Measurements from ENCODE around the gene RAB6B. TPM values are rescaled to one million over a fixed set of nuclear protein-coding genes. Genes with fewer than 3 reads are reported as not detected.

The RAB6B gene
- total and polyA plus RNA-seq, 2 of the 8 experiments (the other 6 are each of a cell fraction or from before 2014, with no cell fraction given): 7.9 to 15.6 TPM

DNA sequence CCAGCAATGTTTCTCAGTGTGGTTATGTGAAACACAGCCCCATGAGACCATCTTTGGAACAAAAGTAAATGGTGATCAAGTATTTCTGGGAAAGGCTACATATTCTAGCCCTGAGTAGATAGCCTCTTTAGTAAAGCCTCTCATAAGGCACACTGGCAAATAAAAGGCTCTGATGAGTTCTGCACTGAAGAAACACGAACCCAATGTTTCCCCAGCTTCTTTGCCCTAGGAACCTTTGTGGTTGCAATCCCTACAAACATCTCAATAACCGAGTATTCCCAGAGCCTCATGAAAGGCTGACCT lies 41.8 kb downstream of the RAB6B start (continued):
- TF ChIP-seq, protein P1, sequence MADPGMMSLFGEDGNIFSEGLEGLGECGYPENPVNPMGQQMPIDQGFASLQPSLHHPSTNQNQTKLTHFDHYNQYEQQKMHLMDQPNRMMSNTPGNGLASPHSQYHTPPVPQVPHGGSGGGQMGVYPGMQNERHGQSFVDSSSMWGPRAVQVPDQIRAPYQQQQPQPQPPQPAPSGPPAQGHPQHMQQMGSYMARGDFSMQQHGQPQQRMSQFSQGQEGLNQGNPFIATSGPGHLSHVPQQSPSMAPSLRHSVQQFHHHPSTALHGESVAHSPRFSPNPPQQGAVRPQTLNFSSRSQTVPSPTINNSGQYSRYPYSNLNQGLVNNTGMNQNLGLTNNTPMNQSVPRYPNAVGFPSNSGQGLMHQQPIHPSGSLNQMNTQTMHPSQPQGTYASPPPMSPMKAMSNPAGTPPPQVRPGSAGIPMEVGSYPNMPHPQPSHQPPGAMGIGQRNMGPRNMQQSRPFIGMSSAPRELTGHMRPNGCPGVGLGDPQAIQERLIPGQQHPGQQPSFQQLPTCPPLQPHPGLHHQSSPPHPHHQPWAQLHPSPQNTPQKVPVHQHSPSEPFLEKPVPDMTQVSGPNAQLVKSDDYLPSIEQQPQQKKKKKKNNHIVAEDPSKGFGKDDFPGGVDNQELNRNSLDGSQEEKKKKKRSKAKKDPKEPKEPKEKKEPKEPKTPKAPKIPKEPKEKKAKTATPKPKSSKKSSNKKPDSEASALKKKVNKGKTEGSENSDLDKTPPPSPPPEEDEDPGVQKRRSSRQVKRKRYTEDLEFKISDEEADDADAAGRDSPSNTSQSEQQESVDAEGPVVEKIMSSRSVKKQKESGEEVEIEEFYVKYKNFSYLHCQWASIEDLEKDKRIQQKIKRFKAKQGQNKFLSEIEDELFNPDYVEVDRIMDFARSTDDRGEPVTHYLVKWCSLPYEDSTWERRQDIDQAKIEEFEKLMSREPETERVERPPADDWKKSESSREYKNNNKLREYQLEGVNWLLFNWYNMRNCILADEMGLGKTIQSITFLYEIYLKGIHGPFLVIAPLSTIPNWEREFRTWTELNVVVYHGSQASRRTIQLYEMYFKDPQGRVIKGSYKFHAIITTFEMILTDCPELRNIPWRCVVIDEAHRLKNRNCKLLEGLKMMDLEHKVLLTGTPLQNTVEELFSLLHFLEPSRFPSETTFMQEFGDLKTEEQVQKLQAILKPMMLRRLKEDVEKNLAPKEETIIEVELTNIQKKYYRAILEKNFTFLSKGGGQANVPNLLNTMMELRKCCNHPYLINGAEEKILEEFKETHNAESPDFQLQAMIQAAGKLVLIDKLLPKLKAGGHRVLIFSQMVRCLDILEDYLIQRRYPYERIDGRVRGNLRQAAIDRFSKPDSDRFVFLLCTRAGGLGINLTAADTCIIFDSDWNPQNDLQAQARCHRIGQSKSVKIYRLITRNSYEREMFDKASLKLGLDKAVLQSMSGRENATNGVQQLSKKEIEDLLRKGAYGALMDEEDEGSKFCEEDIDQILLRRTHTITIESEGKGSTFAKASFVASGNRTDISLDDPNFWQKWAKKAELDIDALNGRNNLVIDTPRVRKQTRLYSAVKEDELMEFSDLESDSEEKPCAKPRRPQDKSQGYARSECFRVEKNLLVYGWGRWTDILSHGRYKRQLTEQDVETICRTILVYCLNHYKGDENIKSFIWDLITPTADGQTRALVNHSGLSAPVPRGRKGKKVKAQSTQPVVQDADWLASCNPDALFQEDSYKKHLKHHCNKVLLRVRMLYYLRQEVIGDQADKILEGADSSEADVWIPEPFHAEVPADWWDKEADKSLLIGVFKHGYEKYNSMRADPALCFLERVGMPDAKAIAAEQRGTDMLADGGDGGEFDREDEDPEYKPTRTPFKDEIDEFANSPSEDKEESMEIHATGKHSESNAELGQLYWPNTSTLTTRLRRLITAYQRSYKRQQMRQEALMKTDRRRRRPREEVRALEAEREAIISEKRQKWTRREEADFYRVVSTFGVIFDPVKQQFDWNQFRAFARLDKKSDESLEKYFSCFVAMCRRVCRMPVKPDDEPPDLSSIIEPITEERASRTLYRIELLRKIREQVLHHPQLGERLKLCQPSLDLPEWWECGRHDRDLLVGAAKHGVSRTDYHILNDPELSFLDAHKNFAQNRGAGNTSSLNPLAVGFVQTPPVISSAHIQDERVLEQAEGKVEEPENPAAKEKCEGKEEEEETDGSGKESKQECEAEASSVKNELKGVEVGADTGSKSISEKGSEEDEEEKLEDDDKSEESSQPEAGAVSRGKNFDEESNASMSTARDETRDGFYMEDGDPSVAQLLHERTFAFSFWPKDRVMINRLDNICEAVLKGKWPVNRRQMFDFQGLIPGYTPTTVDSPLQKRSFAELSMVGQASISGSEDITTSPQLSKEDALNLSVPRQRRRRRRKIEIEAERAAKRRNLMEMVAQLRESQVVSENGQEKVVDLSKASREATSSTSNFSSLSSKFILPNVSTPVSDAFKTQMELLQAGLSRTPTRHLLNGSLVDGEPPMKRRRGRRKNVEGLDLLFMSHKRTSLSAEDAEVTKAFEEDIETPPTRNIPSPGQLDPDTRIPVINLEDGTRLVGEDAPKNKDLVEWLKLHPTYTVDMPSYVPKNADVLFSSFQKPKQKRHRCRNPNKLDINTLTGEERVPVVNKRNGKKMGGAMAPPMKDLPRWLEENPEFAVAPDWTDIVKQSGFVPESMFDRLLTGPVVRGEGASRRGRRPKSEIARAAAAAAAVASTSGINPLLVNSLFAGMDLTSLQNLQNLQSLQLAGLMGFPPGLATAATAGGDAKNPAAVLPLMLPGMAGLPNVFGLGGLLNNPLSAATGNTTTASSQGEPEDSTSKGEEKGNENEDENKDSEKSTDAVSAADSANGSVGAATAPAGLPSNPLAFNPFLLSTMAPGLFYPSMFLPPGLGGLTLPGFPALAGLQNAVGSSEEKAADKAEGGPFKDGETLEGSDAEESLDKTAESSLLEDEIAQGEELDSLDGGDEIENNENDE (IDR thresholded peaks at IDR 0.05; ENCODE audit: insufficient replicate concordance, low read length): no peak
- TF ChIP-seq HDAC6 (IDR thresholded peaks at IDR 0.05; ENCODE audit: low read depth, low read length): no peak
- TF ChIP-seq ZNF274 (IDR thresholded peaks at IDR 0.05; ENCODE audit: borderline replicate concordance, extremely low read depth, low read length): no peak

All from H1 (cell line).